ENCODE measurements around the gene SIGLEC12.
"Not testable (repeated sequence)": the region's sequence is repeated elsewhere in the genome, so short reads cannot be mapped to it uniquely, and the experiment has no call there.

The SIGLEC12 gene

GRCh38 chr19:51472607-51473006, 29.0 kb downstream of the SIGLEC12 start:
- no peaks in the 10 kb centered on the region for H3K4me1 ChIP-seq (ENCODE audit: control insufficient read depth in 5 of 5, insufficient read depth in 5 of 5, low read length in 5 of 5)
- no peak overlapping the region for H3K9ac ChIP-seq (ENCODE audit: low read length in 5 of 5)
- no peaks in the 10 kb centered on the region for H3K36me3 ChIP-seq (ENCODE audit: control insufficient read depth in 5 of 5, insufficient read depth in 5 of 5, low read length in 5 of 5)
- no peak overlapping the region for H3K27ac ChIP-seq (ENCODE audit: low read depth, low read length)
- H3K9me3 ChIP-seq (ENCODE audit: control insufficient read depth in 5 of 5, low read length in 5 of 5) = peaks cover 0 to 5% (median 3%) of the 10 kb centered on the region in 5 donors
- peaks cover 4 to 17% (median 8%) of the 10 kb centered on the region in 5 donors for H3K27me3 ChIP-seq (ENCODE audit: control insufficient read depth in 5 of 5, insufficient read depth in 4 of 5, low read length in 5 of 5)
- no peak overlapping the region for H3K4me3 ChIP-seq (ENCODE audit: low read depth in 1 of 5, low read length in 5 of 5)

GRCh38 chr19:51471527-51471926, 30.1 kb downstream of the SIGLEC12 start:
- no peak overlapping the region for H3K27ac ChIP-seq (ENCODE audit: low read depth, low read length)
- H3K27me3 ChIP-seq (ENCODE audit: control insufficient read depth in 5 of 5, insufficient read depth in 4 of 5, low read length in 5 of 5) = peaks cover 4 to 17% (median 8%) of the 10 kb centered on the region in 5 donors
- no peaks in the 10 kb centered on the region for H3K4me1 ChIP-seq (ENCODE audit: control insufficient read depth in 5 of 5, insufficient read depth in 5 of 5, low read length in 5 of 5)
- no peak overlapping the region for H3K9ac ChIP-seq (ENCODE audit: low read length in 5 of 5)
- H3K36me3 ChIP-seq (ENCODE audit: control insufficient read depth in 5 of 5, insufficient read depth in 5 of 5, low read length in 5 of 5) = no peaks in the 10 kb centered on the region
- H3K9me3 ChIP-seq (ENCODE audit: control insufficient read depth in 5 of 5, low read length in 5 of 5) = peaks cover 0 to 5% (median 3%) of the 10 kb centered on the region in 5 donors
- no peak overlapping the region for H3K4me3 ChIP-seq (ENCODE audit: low read depth in 1 of 5, low read length in 5 of 5)

- Histone ChIP-seq H3K27me3 (ENCODE audit: control insufficient read depth in 5 of 5, insufficient read depth in 4 of 5, low read length in 5 of 5) (peaks cover 4 to 17% (median 6%) of the 10 kb centered on the region in 5 donors), H3K9me3 (ENCODE audit: control insufficient read depth in 5 of 5, low read length in 5 of 5) (peaks cover 0 to under 1% (median 0%) of the 10 kb centered on the region in 5 donors), H3K36me3 (ENCODE audit: control insufficient read depth in 5 of 5, insufficient read depth in 5 of 5, low read length in 5 of 5) (no peaks in the 10 kb centered on the region)
These were observed 30.6 kb downstream of the SIGLEC12 start for GRCh38 chr19:51470966-51471365.

DNA sequence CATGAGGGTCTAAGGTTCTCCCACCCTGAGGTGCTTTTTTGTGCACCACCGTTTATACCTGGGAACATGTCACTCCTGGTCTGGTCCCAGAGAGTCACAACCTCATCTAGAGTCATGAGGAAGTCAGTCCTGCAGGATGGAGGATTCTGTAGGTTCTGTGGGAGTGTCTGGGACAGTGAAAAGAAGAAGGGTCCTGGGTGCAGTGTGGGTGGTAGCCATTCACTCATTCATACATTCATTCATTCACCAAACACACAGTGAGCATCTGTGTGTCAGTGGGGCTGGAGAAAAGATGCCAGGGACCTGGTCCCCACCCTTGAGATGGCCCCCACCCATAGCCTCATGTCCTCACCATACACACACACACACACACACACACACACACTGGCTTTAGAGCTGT, 32.0 kb downstream of the SIGLEC12 start:
- Histone ChIP-seq H3K4me1 (ENCODE audit: control insufficient read depth in 5 of 5, insufficient read depth in 5 of 5, low read length in 5 of 5) (no peaks in the 10 kb centered on the region), H3K9me3 (ENCODE audit: control insufficient read depth in 5 of 5, low read length in 5 of 5) (no peaks in the 10 kb centered on the region), H3K4me3 (ENCODE audit: low read depth in 1 of 5, low read length in 5 of 5) (no peak overlapping the region), H3K27ac (ENCODE audit: low read depth, low read length) (no peak overlapping the region), H3K9ac (ENCODE audit: low read length in 5 of 5) (no peak overlapping the region), H3K27me3 (ENCODE audit: control insufficient read depth in 5 of 5, insufficient read depth in 4 of 5, low read length in 5 of 5) (peaks cover 4 to 14% (median 6%) of the 10 kb centered on the region in 5 donors), H3K36me3 (ENCODE audit: control insufficient read depth in 5 of 5, insufficient read depth in 5 of 5, low read length in 5 of 5) (no peaks in the 10 kb centered on the region)

More at GRCh38 chr19:51470966-51471365, 30.6 kb downstream of the SIGLEC12 start:
- Histone ChIP-seq H3K4me3 (ENCODE audit: low read depth in 1 of 5, low read length in 5 of 5) (no peak overlapping the region), H3K9ac (ENCODE audit: low read length in 5 of 5) (no peak overlapping the region), H3K4me1 (ENCODE audit: control insufficient read depth in 5 of 5, insufficient read depth in 5 of 5, low read length in 5 of 5) (no peaks in the 10 kb centered on the region), H3K27ac (ENCODE audit: low read depth, low read length) (no peak overlapping the region)

GRCh38 chr19:51469162-51469561, 32.4 kb downstream of the SIGLEC12 start:
- no peak overlapping the region for H3K27ac ChIP-seq (ENCODE audit: low read depth, low read length)
- H3K36me3 ChIP-seq (ENCODE audit: control insufficient read depth in 5 of 5, insufficient read depth in 5 of 5, low read length in 5 of 5) = no peaks in the 10 kb centered on the region
- H3K4me1 ChIP-seq (ENCODE audit: control insufficient read depth in 5 of 5, insufficient read depth in 5 of 5, low read length in 5 of 5) = no peaks in the 10 kb centered on the region
- H3K9me3 ChIP-seq (ENCODE audit: control insufficient read depth in 5 of 5, low read length in 5 of 5) = no peaks in the 10 kb centered on the region
- no peak overlapping the region for H3K9ac ChIP-seq (ENCODE audit: low read length in 5 of 5)
- H3K4me3 ChIP-seq (ENCODE audit: low read depth in 1 of 5, low read length in 5 of 5) = no peak overlapping the region
- H3K27me3 ChIP-seq (ENCODE audit: control insufficient read depth in 5 of 5, insufficient read depth in 4 of 5, low read length in 5 of 5) = peaks cover 2 to 12% (median 4%) of the 10 kb centered on the region in 5 donors

DNA sequence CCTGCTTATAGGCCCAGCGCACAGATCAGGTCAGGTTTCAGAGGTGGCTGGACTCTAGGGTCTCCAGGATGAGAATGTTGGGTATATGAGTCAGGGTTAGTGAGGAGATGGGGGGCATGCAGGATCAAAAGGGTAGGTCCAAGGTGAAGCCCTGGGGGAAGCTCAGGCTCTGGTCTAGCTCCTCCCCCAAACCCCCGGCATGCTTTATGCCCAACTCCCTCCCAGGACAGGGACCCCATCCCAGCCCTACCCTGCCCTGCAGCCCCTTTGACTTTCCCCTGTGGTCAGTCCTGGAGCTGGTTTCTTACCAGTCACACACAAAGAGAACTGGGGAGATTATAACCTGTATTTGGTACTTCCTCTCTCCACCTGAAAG, 33.1 kb downstream of the SIGLEC12 start:
- Histone ChIP-seq H3K36me3 (ENCODE audit: control insufficient read depth in 5 of 5, insufficient read depth in 5 of 5, low read length in 5 of 5) (no peaks in the 10 kb centered on the region), H3K9me3 (ENCODE audit: control insufficient read depth in 5 of 5, low read length in 5 of 5) (no peaks in the 10 kb centered on the region), H3K4me3 (ENCODE audit: low read depth in 1 of 5, low read length in 5 of 5) (no peak overlapping the region), H3K27ac (ENCODE audit: low read depth, low read length) (no peak overlapping the region), H3K27me3 (ENCODE audit: control insufficient read depth in 5 of 5, insufficient read depth in 4 of 5, low read length in 5 of 5) (peaks cover 2 to 11% (median 4%) of the 10 kb centered on the region in 5 donors), H3K4me1 (ENCODE audit: control insufficient read depth in 5 of 5, insufficient read depth in 5 of 5, low read length in 5 of 5) (no peaks in the 10 kb centered on the region), H3K9ac (ENCODE audit: low read length in 5 of 5) (no peak overlapping the region)

- H3K9ac ChIP-seq (ENCODE audit: low read length in 5 of 5) = no peak overlapping the region
- no peaks in the 10 kb centered on the region for H3K4me1 ChIP-seq (ENCODE audit: control insufficient read depth in 5 of 5, insufficient read depth in 5 of 5, low read length in 5 of 5)
- no peak overlapping the region for H3K4me3 ChIP-seq (ENCODE audit: low read depth in 1 of 5, low read length in 5 of 5)
- no peak overlapping the region for H3K27ac ChIP-seq (ENCODE audit: low read depth, low read length)
- no peaks in the 10 kb centered on the region for H3K36me3 ChIP-seq (ENCODE audit: control insufficient read depth in 5 of 5, insufficient read depth in 5 of 5, low read length in 5 of 5)
- peaks cover under 1 to 9% (median 4%) of the 10 kb centered on the region in 5 donors for H3K27me3 ChIP-seq (ENCODE audit: control insufficient read depth in 5 of 5, insufficient read depth in 4 of 5, low read length in 5 of 5)
- H3K9me3 ChIP-seq (ENCODE audit: control insufficient read depth in 5 of 5, low read length in 5 of 5) = no peaks in the 10 kb centered on the region
These were observed 33.6 kb downstream of the SIGLEC12 start for GRCh38 chr19:51467864-51468544.

DNA sequence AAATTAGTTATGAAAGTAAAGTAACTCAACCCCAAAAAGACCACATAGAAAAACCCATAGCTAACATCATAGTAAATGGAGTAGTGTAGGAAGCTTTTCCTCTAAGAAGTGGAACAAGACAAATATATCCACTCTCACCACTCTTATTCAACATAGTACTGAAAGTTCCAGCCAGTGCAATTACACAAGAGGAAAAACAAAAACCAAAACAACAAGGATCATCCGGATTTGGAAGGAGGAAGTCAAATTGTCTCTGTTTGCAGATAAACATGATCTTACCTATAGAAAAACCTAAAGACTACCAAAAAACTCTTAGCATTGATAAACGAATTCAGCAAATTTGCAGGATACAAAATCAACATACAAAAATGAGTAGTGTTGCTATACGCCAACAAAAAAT, 34.9 kb downstream of the SIGLEC12 start:
- Histone ChIP-seq H3K27ac (ENCODE audit: low read depth, low read length) (no peak overlapping the region), H3K9ac (ENCODE audit: low read length in 5 of 5) (no peak overlapping the region), H3K4me3 (ENCODE audit: low read depth in 1 of 5, low read length in 5 of 5) (no peak overlapping the region), H3K9me3 (ENCODE audit: control insufficient read depth in 5 of 5, low read length in 5 of 5) (no peaks in the 10 kb centered on the region), H3K4me1 (ENCODE audit: control insufficient read depth in 5 of 5, insufficient read depth in 5 of 5, low read length in 5 of 5) (peaks cover 0 to 11% (median 0%) of the 10 kb centered on the region in 5 donors), H3K36me3 (ENCODE audit: control insufficient read depth in 5 of 5, insufficient read depth in 5 of 5, low read length in 5 of 5) (no peaks in the 10 kb centered on the region), H3K27me3 (ENCODE audit: control insufficient read depth in 5 of 5, insufficient read depth in 4 of 5, low read length in 5 of 5) (peaks cover 12 to 22% (median 15%) of the 10 kb centered on the region in 5 donors)

- not testable (repeated sequence) for H3K4me3 ChIP-seq (ENCODE audit: low read depth in 1 of 5, low read length in 5 of 5); H3K9me3 ChIP-seq (ENCODE audit: control insufficient read depth in 5 of 5, low read length in 5 of 5); H3K9ac ChIP-seq (ENCODE audit: low read length in 5 of 5); H3K36me3 ChIP-seq (ENCODE audit: control insufficient read depth in 5 of 5, insufficient read depth in 5 of 5, low read length in 5 of 5); H3K27ac ChIP-seq (ENCODE audit: low read depth, low read length)
- peaks cover 0 to 27% (median 10%) of the 10 kb centered on the region in 5 donors for H3K4me1 ChIP-seq (ENCODE audit: control insufficient read depth in 5 of 5, insufficient read depth in 5 of 5, low read length in 5 of 5)
- peaks cover 8 to 22% (median 19%) of the 10 kb centered on the region in 5 donors for H3K27me3 ChIP-seq (ENCODE audit: control insufficient read depth in 5 of 5, insufficient read depth in 4 of 5, low read length in 5 of 5)
These were observed 37.5 kb downstream of the SIGLEC12 start for GRCh38 chr19:51463976-51464581.

DNA sequence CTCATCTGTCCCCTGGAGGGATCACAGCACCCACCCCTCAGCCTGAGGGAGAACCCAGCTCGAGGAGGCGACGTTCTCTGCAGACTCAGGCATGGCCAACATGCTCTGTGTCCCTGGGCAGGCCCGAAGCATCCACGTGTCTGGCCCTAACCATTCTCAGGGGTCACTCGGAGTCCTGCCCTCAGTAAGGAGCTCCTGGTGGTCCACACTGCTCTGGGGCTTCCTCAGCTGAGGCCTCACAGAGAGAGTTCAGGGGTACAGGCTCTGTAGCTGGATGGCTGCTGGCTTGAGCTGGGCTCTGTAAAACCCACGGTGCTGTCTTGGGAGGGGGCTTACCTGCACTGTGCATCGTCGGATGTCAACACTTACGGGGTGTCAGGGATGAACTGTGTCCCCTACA, 38.9 kb downstream of the SIGLEC12 start:
- Histone ChIP-seq H3K4me3 (ENCODE audit: low read depth in 1 of 5, low read length in 5 of 5) (no peak overlapping the region), H3K9me3 (ENCODE audit: control insufficient read depth in 5 of 5, low read length in 5 of 5) (no peaks in the 10 kb centered on the region), H3K27ac (ENCODE audit: low read depth, low read length) (no peak overlapping the region), H3K36me3 (ENCODE audit: control insufficient read depth in 5 of 5, insufficient read depth in 5 of 5, low read length in 5 of 5) (no peaks in the 10 kb centered on the region), H3K4me1 (ENCODE audit: control insufficient read depth in 5 of 5, insufficient read depth in 5 of 5, low read length in 5 of 5) (peaks cover 0 to 27% (median 10%) of the 10 kb centered on the region in 5 donors), H3K27me3 (ENCODE audit: control insufficient read depth in 5 of 5, insufficient read depth in 4 of 5, low read length in 5 of 5) (peaks cover 8 to 28% (median 22%) of the 10 kb centered on the region in 5 donors), H3K9ac (ENCODE audit: low read length in 5 of 5) (no peak overlapping the region)
